H1 (cell line): ENCODE measurements around the gene EZH1. TPM values are rescaled to one million over a fixed set of nuclear protein-coding genes. Genes with fewer than 3 reads are reported as not detected.

Experiments used
- CTCF ChIA-PET: fragments of 300-600 bp; sonication (Branson Sonifier 250); formaldehyde crosslinking; loops from one replicate; lab custom pipeline; 2021; ENCODE audit not compliant: partially characterized antibody; lab: Charles Lee
- POLR2A ChIA-PET: fragments of 300-600 bp; sonication (Branson Sonifier 250); formaldehyde crosslinking; loops from one replicate; lab custom pipeline; 2021; ENCODE audit warnings: inconsistent platforms; ENCODE audit not compliant: partially characterized antibody; lab: Charles Lee
- DNase-seq, 2 experiments: peaks; one replicate each; pipeline versions ENCODE4 v3.0.0 to v3.0.0-alpha.2; 2010 to 2022; ENCODE audit warnings: low spot score in 2 of 2, low read depth in 1 of 2, mixed read lengths in 1 of 2
- FAIRE-seq: peaks from 2 replicates; lab custom pipeline; 2011; peaks lifted over from hg19 to GRCh38; lab: Jason Lieb, UNC
- H2AFZ ChIP-seq: 2 replicates; pipeline ENCODE4 v1.8.1; 2012; ENCODE audit warnings: low read length, inconsistent platforms
- H2AK5ac ChIP-seq: 2 replicates; pipeline ENCODE4 v1.6.1; 2013; ENCODE audit warnings: low read depth, low read length
- H2BK120ac ChIP-seq: replicated peaks from 2 replicates; pipeline ENCODE3; 2013; ENCODE audit warnings: low read depth, low read length, inconsistent platforms
- H2BK12ac ChIP-seq: 2 replicates; pipeline ENCODE4 v1.6.1; 2013; ENCODE audit warnings: low read depth, low read length
- H2BK15ac ChIP-seq: 2 replicates; pipeline ENCODE4 v1.6.1; 2013; ENCODE audit warnings: low read length
- H2BK20ac ChIP-seq: 2 replicates; pipeline ENCODE4 v1.6.1; 2013; ENCODE audit warnings: low read length
- H2BK5ac ChIP-seq: 2 replicates; pipeline ENCODE4 v1.6.1; 2013; ENCODE audit warnings: low read depth, low read length
- H3K14ac ChIP-seq: 2 replicates; pipeline ENCODE4 v1.6.1; 2013; ENCODE audit warnings: inconsistent platforms; ENCODE audit not compliant: insufficient read length
- H3K18ac ChIP-seq: 2 replicates; pipeline ENCODE4 v1.6.1; 2013; ENCODE audit warnings: low read length; ENCODE audit errors: extremely low read depth
- H3K23ac ChIP-seq: 2 replicates; pipeline ENCODE4 v1.6.1; 2013; ENCODE audit warnings: inconsistent platforms; ENCODE audit not compliant: insufficient read length
- H3K23me2 ChIP-seq: 2 replicates; pipeline ENCODE4 v1.6.1; 2013; ENCODE audit warnings: low read depth, low read length
- H3K27ac ChIP-seq: 2 replicates; pipeline ENCODE4 v1.6.1; 2011; ENCODE audit warnings: low read depth, low read length, inconsistent platforms
- H3K27me3 ChIP-seq, 4 experiments: replicated peaks in 1 of 4; 1 replicate in 1 of 4; 2 replicates in 3 of 4; pipeline versions ENCODE4 v1.6.1 to v1.8.1; 2011 to 2013; ENCODE audit warnings: low read length in 3 of 4, mild to moderate bottlenecking in 3 of 4, inconsistent platforms in 2 of 4, mixed read lengths in 2 of 4, moderate library complexity in 1 of 4; ENCODE audit not compliant: control insufficient read depth in 3 of 4, insufficient read depth in 3 of 4; ENCODE audit errors: extremely low read depth in 1 of 4
- H3K36me3 ChIP-seq, 4 experiments: 2 replicates each; pipeline versions ENCODE4 v1.6.1 to v1.8.1; 2011 to 2013; ENCODE audit warnings: mild to moderate bottlenecking in 4 of 4, low read length in 3 of 4, moderate library complexity in 2 of 4, control low read depth in 1 of 4, inconsistent platforms in 1 of 4; ENCODE audit not compliant: insufficient read depth in 4 of 4, control insufficient read depth in 2 of 4
- H3K4ac ChIP-seq: replicated peaks from 2 replicates; pipeline ENCODE3; 2013; ENCODE audit warnings: low read length, low read depth, mixed read lengths, inconsistent platforms; ENCODE audit not compliant: insufficient read length
- H3K4me1 ChIP-seq, 4 experiments: replicated peaks in 1 of 4; 1 replicate in 1 of 4; 2 replicates in 3 of 4; pipeline versions ENCODE4 v1.6.1 to v1.8.1; 2011 to 2013; ENCODE audit warnings: low read length in 3 of 4, inconsistent platforms in 2 of 4, mixed read lengths in 1 of 4; ENCODE audit not compliant: insufficient read depth in 4 of 4, control insufficient read depth in 3 of 4
- H3K4me2 ChIP-seq, 2 experiments: 2 replicates each; pipeline versions ENCODE4 v1.6.1 to v1.8.1; 2011 to 2013; ENCODE audit warnings: low read depth in 2 of 2, low read length in 2 of 2, control low read depth in 1 of 2, inconsistent platforms in 1 of 2, mild to moderate bottlenecking in 1 of 2; ENCODE audit not compliant: insufficient read depth in 1 of 2
- H3K4me3 ChIP-seq, 4 experiments: fragments of 200-600, 300-600 bp in 1 of 4; sonication (generic), shearing (Covaris generic), sonication (Bioruptor Twin) in 1 of 4; 2 replicates each; pipeline versions ENCODE4 v1.5.1 to v1.8.1; 2011 to 2016; ENCODE audit warnings: low read length in 4 of 4, low read depth in 3 of 4, control low read depth in 2 of 4, inconsistent platforms in 2 of 4, mild to moderate bottlenecking in 2 of 4, mixed read lengths in 1 of 4, moderate library complexity in 1 of 4; ENCODE audit not compliant: insufficient read depth in 2 of 4; ENCODE audit errors: extremely low read depth in 1 of 4
- H3K56ac ChIP-seq: replicated peaks from 2 replicates; pipeline ENCODE3; 2013; ENCODE audit warnings: low read depth, mild to moderate bottlenecking, mixed read lengths, low read length, inconsistent platforms; ENCODE audit not compliant: insufficient read length
- H3K79me1 ChIP-seq: 2 replicates; pipeline ENCODE4 v1.6.1; 2013; ENCODE audit warnings: low read depth, low read length, control low read depth
- H3K79me2 ChIP-seq, 2 experiments: 2 replicates each; pipeline versions ENCODE4 v1.6.1 to v1.8.1; 2012 to 2013; ENCODE audit warnings: low read length in 2 of 2, mild to moderate bottlenecking in 2 of 2, inconsistent platforms in 1 of 2; ENCODE audit not compliant: insufficient read depth in 2 of 2, control insufficient read depth in 1 of 2
- H3K9ac ChIP-seq, 4 experiments: replicated peaks in 1 of 4; 1 replicate in 1 of 4; 2 replicates in 3 of 4; pipeline versions ENCODE4 v1.6.1 to v1.8.1; 2011 to 2013; ENCODE audit warnings: low read depth in 3 of 4, low read length in 3 of 4, control low read depth in 2 of 4, mild to moderate bottlenecking in 2 of 4, moderate library complexity in 2 of 4, inconsistent platforms in 1 of 4; ENCODE audit errors: extremely low read depth in 1 of 4
- H3K9me3 ChIP-seq, 2 experiments: 2 replicates each; pipeline versions ENCODE4 v1.6.1 to v1.8.1; 2012 to 2013; ENCODE audit warnings: mild to moderate bottlenecking in 2 of 2, moderate library complexity in 2 of 2, control low read depth in 1 of 2, inconsistent platforms in 1 of 2, low read depth in 1 of 2, low read length in 1 of 2, mixed read lengths in 1 of 2; ENCODE audit not compliant: insufficient read depth in 2 of 2
- H4K20me1 ChIP-seq, 2 experiments: replicated peaks in 1 of 2; 2 replicates each; pipeline versions ENCODE3 to v1.8.1; 2011 to 2013; ENCODE audit warnings: inconsistent platforms in 2 of 2, low read length in 2 of 2, mild to moderate bottlenecking in 1 of 2; ENCODE audit not compliant: insufficient read depth in 2 of 2, control insufficient read depth in 1 of 2
- H4K5ac ChIP-seq: 2 replicates; pipeline ENCODE4 v1.6.1; 2013; ENCODE audit warnings: low read length, low read depth, mixed read lengths, inconsistent platforms; ENCODE audit not compliant: insufficient read length
- H4K8ac ChIP-seq: 2 replicates; pipeline ENCODE4 v1.8.0; 2013; ENCODE audit warnings: mild to moderate bottlenecking, moderate library complexity, low read length, inconsistent platforms; ENCODE audit not compliant: insufficient read depth; ENCODE audit errors: extremely low read depth
- H4K91ac ChIP-seq: replicated peaks from 2 replicates; pipeline ENCODE3; 2013; ENCODE audit warnings: low read length, mixed read lengths, inconsistent platforms; ENCODE audit not compliant: insufficient read length
- EGR1 ChIP-seq: IDR thresholded peaks from 2 replicates; pipeline ENCODE4 v1.6.1; 2011; ENCODE audit warnings: low read depth, low read length, borderline replicate concordance
- EP300 ChIP-seq, 2 experiments: IDR thresholded peaks; 1 replicate in 1 of 2; 2 replicates in 1 of 2; pipeline ENCODE4 v1.6.1; 2011 to 2012; ENCODE audit warnings: low read depth in 2 of 2, low read length in 2 of 2, mild to moderate bottlenecking in 2 of 2, borderline replicate concordance in 1 of 2, inconsistent platforms in 1 of 2, moderate library complexity in 1 of 2
- GABPA ChIP-seq: IDR thresholded peaks from 2 replicates; pipeline ENCODE4 v1.6.1; 2011; ENCODE audit warnings: mild to moderate bottlenecking, low read length, moderate library complexity, borderline replicate concordance; ENCODE audit not compliant: insufficient read depth
- GTF2F1 ChIP-seq: IDR thresholded peaks from 2 replicates; pipeline ENCODE4 v1.6.1; 2012; ENCODE audit warnings: low read depth, low read length, improper control_type of control experiment, borderline replicate concordance
- JUN ChIP-seq: IDR thresholded peaks from 2 replicates; pipeline ENCODE4 v1.6.1; 2011; ENCODE audit warnings: low read depth, mild to moderate bottlenecking, improper control_type of control experiment, low read length
- MAFK ChIP-seq: IDR thresholded peaks from 2 replicates; pipeline ENCODE4 v1.6.1; 2012; ENCODE audit warnings: low read depth, mild to moderate bottlenecking, improper control_type of control experiment, low read length
- NANOG ChIP-seq: IDR thresholded peaks from 2 replicates; pipeline ENCODE4 v1.6.1; 2011; ENCODE audit warnings: low read length, low read depth, mild to moderate bottlenecking, inconsistent platforms; ENCODE audit not compliant: insufficient read depth, poor library complexity, severe bottlenecking
- NRF1 ChIP-seq: IDR thresholded peaks from 2 replicates; pipeline ENCODE4 v1.6.1; 2011; ENCODE audit warnings: mild to moderate bottlenecking, low read depth, low read length, improper control_type of control experiment
- POLR2A ChIP-seq, 2 experiments: IDR thresholded peaks; 1 replicate in 1 of 2; 2 replicates in 1 of 2; pipeline ENCODE4 v1.6.1; 2011; ENCODE audit warnings: low read depth in 2 of 2, low read length in 2 of 2, mild to moderate bottlenecking in 2 of 2; ENCODE audit errors: control extremely low read depth in 1 of 2
- RBBP5 ChIP-seq: IDR thresholded peaks from 2 replicates; pipeline ENCODE4 v1.7.1; 2012; ENCODE audit warnings: low read depth, mild to moderate bottlenecking, inconsistent platforms, low read length, moderate library complexity, borderline replicate concordance
- RXRA ChIP-seq: IDR thresholded peaks from 2 replicates; pipeline ENCODE4 v1.6.1; 2011; ENCODE audit warnings: low read depth, mild to moderate bottlenecking, low read length, moderate library complexity; ENCODE audit not compliant: insufficient read depth
- WGBS, 2 experiments: shearing (Covaris generic) in 1 of 2; methylation state at CpG; one replicate each; pipeline versions ENCODE4 v1.1.6 to v1.1.7; 2013 to 2015; ENCODE audit warnings: low lambda C conversion rate in 2 of 2, mixed read lengths in 2 of 2, inconsistent platforms in 1 of 2, low coverage in 1 of 2, missing lambda C conversion rate in 1 of 2; ENCODE audit not compliant: insufficient replicate concordance in 2 of 2, insufficient coverage in 1 of 2, insufficient read length in 1 of 2; ENCODE audit errors: extremely low coverage in 1 of 2, missing lambda C conversion rate in 1 of 2; 5-methylcytosine and 5-hydroxymethylcytosine counted together
- polyA plus RNA-seq, 7 experiments: library from polyadenylated mRNA; depleted of rRNA in 3 of 7; stranded (reverse) in 5 of 7; unstranded in 2 of 7; fragments of >200 nt in 5 of 7; fragments of 200-250 nt in 2 of 7; gene quantifications; 1 replicate in 5 of 7; 2 replicates in 1 of 7; 4 replicates in 1 of 7; pipeline versions ENCODE4 v1.2.1 to v1.2.3, GENCODE V29; 2011 to 2013; ENCODE audit warnings: missing spikeins in 2 of 7, mixed read lengths in 2 of 7
- total RNA-seq: library from RNA; stranded (reverse); fragmentation: NEBNext Ultra II Directional; extraction: Animal tissue kit (Norgen Biotek cat#: 25700); gene quantifications from 2 replicates; pipeline ENCODE4 v1.2.1, GENCODE V29; 2021

The EZH1 gene
- total and polyA plus RNA-seq, 2 of the 8 experiments (the other 6 are each of a cell fraction or from before 2014, with no cell fraction given): 17.4 to 20.8 TPM

- Histone ChIP-seq H2AK5ac (no peak overlapping the region), H3K9me3 (no peaks in the 10 kb centered on the region), H2AFZ (no peak overlapping the region), H3K9ac (no peak overlapping the region), H2BK12ac (no peak overlapping the region), H3K4me1 (0 out of 7 replicates have a peak, but pooled peaks cover 0 to 3% (median 0%) of the 10 kb centered on the region in 4 experiments), H4K91ac (no peak overlapping the region), H3K4me3 (no peak overlapping the region), H3K14ac (no peak overlapping the region), H3K18ac (no peak overlapping the region)
- 92% methylated on average over 11 of the region's 11 CpGs; no CpG with 5 or more reads in 1 of the 2 experiments for WGBS, 2 experiments
- FAIRE-seq: no peak
- POLR2A ChIA-PET: interaction anchor here (0.9 to 3.0 kb wide), 3 partner anchors 9 to 11 kb away, joined by 3 to 9 read pairs (median 3); no protein-coding TSS in a partner anchor
- TF ChIP-seq RBBP5: no peak
- no peak for TF ChIP-seq EP300 (IDR thresholded peaks at IDR 0.05; ENCODE audit: borderline replicate concordance in 1 of 2, low read depth in 2 of 2, low read length in 2 of 2)
- no peak for TF ChIP-seq GABPA
- no peak for TF ChIP-seq NRF1
- no peak for TF ChIP-seq RXRA
- TF ChIP-seq GTF2F1: no peak
- TF ChIP-seq POLR2A (IDR thresholded peaks at IDR 0.05; ENCODE audit: control extremely low read depth in 1 of 2, low read depth in 2 of 2, low read length in 2 of 2): no peak
- TF ChIP-seq JUN: no peak
- no peak for TF ChIP-seq EGR1
- TF ChIP-seq MAFK: no peak
- TF ChIP-seq NANOG: no peak
- TF ChIP-seq, all 59 proteins: peak for 0
- no peak overlapping the region for H4K5ac ChIP-seq
- H2BK20ac ChIP-seq: no peak overlapping the region
- H3K79me1 ChIP-seq: no peaks in the 10 kb centered on the region
- no peak overlapping the region for H3K56ac ChIP-seq
- no peak overlapping the region for H2BK5ac ChIP-seq
- no peaks in the 10 kb centered on the region for H3K79me2 ChIP-seq
- H2BK120ac ChIP-seq: no peak overlapping the region
- DNase-seq: no peak
- H3K23ac ChIP-seq: no peak overlapping the region
- H3K4ac ChIP-seq: no peak overlapping the region
- H2BK15ac ChIP-seq: no peak overlapping the region
- H3K23me2 ChIP-seq: 0 out of 2 replicates have a peak, but pooled peaks cover 2% of the 10 kb centered on the region
- H3K27ac ChIP-seq: no peak overlapping the region
- H3K36me3 ChIP-seq: peaks cover 0 to 6% (median under 1%) of the 10 kb centered on the region in 4 experiments; a peak in 3 of 8 replicates
- H3K27me3 ChIP-seq: no peaks in the 10 kb centered on the region
- CTCF ChIA-PET: interaction anchor here (1.3 to 1.4 kb wide), 2 partner anchors 9 to 18 kb away, joined by 3 read pairs; no protein-coding TSS in a partner anchor
- H3K4me2 ChIP-seq: no peak overlapping the region
- peaks cover 0 to 5% of the 10 kb centered on the region in 2 experiments for H4K20me1 ChIP-seq
- no peak overlapping the region for H4K8ac ChIP-seq
These were observed 52.4 kb downstream of the EZH1 start for GRCh38 chr17:42692489-42692888.
